Neural cell (in vitro differentiated cells): ENCODE results near the gene OR9A2. TPM values are rescaled to one million over a fixed set of nuclear protein-coding genes. Genes with fewer than 3 reads are reported as not detected.

Source experiments
- H2AFZ ChIP-seq: fragments of 200-600, 300-800 bp; sonication (generic), shearing (Covaris generic); 2 replicates; pipeline ENCODE4 v1.6.0; 2014; ENCODE audit warnings: low read depth, mild to moderate bottlenecking, antibody characterized with exemption, low read length, moderate library complexity
- H3F3A ChIP-seq: fragments of 200-600 bp; shearing (Covaris generic); 2 replicates; pipeline ENCODE4 v1.6.1; 2016; ENCODE audit warnings: mild to moderate bottlenecking, moderate library complexity, mixed read lengths, antibody characterized with exemption, low read length; ENCODE audit not compliant: insufficient read depth, poor library complexity, severe bottlenecking
- H3K27ac ChIP-seq: fragments of 200-600, 300-800 bp; sonication (generic), shearing (Covaris generic); 2 replicates; pipeline ENCODE4 v1.5.1; 2014; ENCODE audit warnings: mild to moderate bottlenecking, low read length, moderate library complexity
- H3K27me3 ChIP-seq: fragments of 300-800, 200-600 bp; sonication (generic), shearing (Covaris generic); 2 replicates; pipeline ENCODE4 v1.6.0; 2014; ENCODE audit warnings: mild to moderate bottlenecking, low read depth, low read length, moderate library complexity; ENCODE audit not compliant: insufficient read depth
- H3K36me3 ChIP-seq: fragments of 300-800, 200-600 bp; sonication (generic), shearing (Covaris generic); 2 replicates; pipeline ENCODE4 v1.5.1; 2014; ENCODE audit warnings: mild to moderate bottlenecking, antibody characterized with exemption, low read length, moderate library complexity; ENCODE audit not compliant: insufficient read depth
- H3K4me2 ChIP-seq: fragments of 300-800, 200-600 bp; sonication (generic), shearing (Covaris generic); 2 replicates; pipeline ENCODE4 v1.6.0; 2014; ENCODE audit warnings: mild to moderate bottlenecking, low read length
- H3K4me3 ChIP-seq: fragments of 300-800, 200-600 bp; sonication (generic), shearing (Covaris generic); 2 replicates; pipeline ENCODE4 v1.5.1; 2014; ENCODE audit warnings: mild to moderate bottlenecking, low read length, moderate library complexity
- H3K79me2 ChIP-seq: fragments of 200-600 bp; shearing (Covaris generic); replicated peaks from 2 replicates; pipeline ENCODE4 v1.6.0; 2014; ENCODE audit warnings: mild to moderate bottlenecking, low read length, moderate library complexity; ENCODE audit not compliant: insufficient read depth
- H3K9ac ChIP-seq: fragments of 300-800, 200-600 bp; sonication (generic), shearing (Covaris generic); 2 replicates; pipeline ENCODE4 v1.6.1; 2016; ENCODE audit warnings: mild to moderate bottlenecking, low read length, mixed read lengths
- H3K9me2 ChIP-seq: fragments of 200-600 bp; shearing (Covaris generic); 2 replicates; pipeline ENCODE4 v1.6.1; 2016; ENCODE audit warnings: mild to moderate bottlenecking, low read length, mixed read lengths; ENCODE audit not compliant: insufficient read depth
- H3K9me3 ChIP-seq: fragments of 200-600, 300-800 bp; sonication (generic), shearing (Covaris generic); 2 replicates; pipeline ENCODE4 v1.6.1; 2016; ENCODE audit warnings: mild to moderate bottlenecking, mixed run types, low read length, moderate library complexity, mixed read lengths
- H4K20me1 ChIP-seq: fragments of 200-600 bp; shearing (Covaris generic); 2 replicates; pipeline ENCODE4 v1.6.1; 2016; ENCODE audit warnings: mild to moderate bottlenecking, mixed run types; ENCODE audit not compliant: insufficient read depth
- CTCF ChIP-seq: fragments of 450-650 bp; IDR thresholded peaks from 2 replicates; pipeline ENCODE4 v1.5.1; 2014; ENCODE audit warnings: antibody characterized with exemption, mild to moderate bottlenecking, moderate library complexity; ENCODE audit not compliant: poor library complexity, severe bottlenecking
- EP300 ChIP-seq: fragments of 450-650 bp; conservative IDR thresholded peaks from 2 replicates; pipeline ENCODE4 v1.6.1; 2014; ENCODE audit warnings: antibody characterized with exemption, mild to moderate bottlenecking, moderate library complexity; ENCODE audit not compliant: poor library complexity, severe bottlenecking
- EZH2 ChIP-seq: fragments of 200-600, 300-800 bp; shearing (Covaris generic), sonication (generic); IDR thresholded peaks from 2 replicates; pipeline ENCODE4 v1.6.1; 2014; ENCODE audit warnings: antibody characterized with exemption, low read length, borderline replicate concordance, mild to moderate bottlenecking; ENCODE audit not compliant: insufficient read depth, poor library complexity, severe bottlenecking
- MXI1 ChIP-seq: fragments of 450-650 bp; conservative IDR thresholded peaks from 2 replicates; pipeline ENCODE4 v1.6.1; 2014; ENCODE audit warnings: antibody characterized with exemption, mild to moderate bottlenecking; ENCODE audit not compliant: poor library complexity, severe bottlenecking
- POLR2AphosphoS5 ChIP-seq: IDR thresholded peaks from 2 replicates; pipeline ENCODE4 v1.6.1; 2012
- RAD21 ChIP-seq: fragments of 450-650 bp; conservative IDR thresholded peaks from 2 replicates; pipeline ENCODE4 v1.6.1; 2014; ENCODE audit warnings: antibody characterized with exemption, mild to moderate bottlenecking, moderate library complexity
- SMC3 ChIP-seq: fragments of 450-650 bp; conservative IDR thresholded peaks from 2 replicates; pipeline ENCODE4 v1.6.1; 2014; ENCODE audit warnings: antibody characterized with exemption, mild to moderate bottlenecking, moderate library complexity; ENCODE audit not compliant: poor library complexity
- TAF1 ChIP-seq: IDR thresholded peaks from 2 replicates; pipeline ENCODE4 v1.6.1; 2012; ENCODE audit warnings: low read depth
- polyA plus RNA-seq: library from polyadenylated mRNA; depleted of rRNA; stranded (reverse); fragments of >200 nt; gene quantifications from 2 replicates; pipeline ENCODE4 v1.2.3, GENCODE V29; 2014
- TF ChIP-seq, protein P1 (sequence below): IDR thresholded peaks from 2 replicates; pipeline ENCODE4 v1.6.1; 2012; ENCODE audit warnings: borderline replicate concordance

Gene OR9A2
- polyA plus RNA-seq, 1 donor from 2014 or later = not detected

- H2AFZ ChIP-seq = no peak overlapping the region
- H4K20me1 ChIP-seq = no peaks in the 10 kb centered on the region
- no peaks in the 10 kb centered on the region for H3K9me3 ChIP-seq
- H3K9ac ChIP-seq = no peak overlapping the region
- H3F3A ChIP-seq = no peaks in the 10 kb centered on the region
- TF ChIP-seq, protein P1, sequence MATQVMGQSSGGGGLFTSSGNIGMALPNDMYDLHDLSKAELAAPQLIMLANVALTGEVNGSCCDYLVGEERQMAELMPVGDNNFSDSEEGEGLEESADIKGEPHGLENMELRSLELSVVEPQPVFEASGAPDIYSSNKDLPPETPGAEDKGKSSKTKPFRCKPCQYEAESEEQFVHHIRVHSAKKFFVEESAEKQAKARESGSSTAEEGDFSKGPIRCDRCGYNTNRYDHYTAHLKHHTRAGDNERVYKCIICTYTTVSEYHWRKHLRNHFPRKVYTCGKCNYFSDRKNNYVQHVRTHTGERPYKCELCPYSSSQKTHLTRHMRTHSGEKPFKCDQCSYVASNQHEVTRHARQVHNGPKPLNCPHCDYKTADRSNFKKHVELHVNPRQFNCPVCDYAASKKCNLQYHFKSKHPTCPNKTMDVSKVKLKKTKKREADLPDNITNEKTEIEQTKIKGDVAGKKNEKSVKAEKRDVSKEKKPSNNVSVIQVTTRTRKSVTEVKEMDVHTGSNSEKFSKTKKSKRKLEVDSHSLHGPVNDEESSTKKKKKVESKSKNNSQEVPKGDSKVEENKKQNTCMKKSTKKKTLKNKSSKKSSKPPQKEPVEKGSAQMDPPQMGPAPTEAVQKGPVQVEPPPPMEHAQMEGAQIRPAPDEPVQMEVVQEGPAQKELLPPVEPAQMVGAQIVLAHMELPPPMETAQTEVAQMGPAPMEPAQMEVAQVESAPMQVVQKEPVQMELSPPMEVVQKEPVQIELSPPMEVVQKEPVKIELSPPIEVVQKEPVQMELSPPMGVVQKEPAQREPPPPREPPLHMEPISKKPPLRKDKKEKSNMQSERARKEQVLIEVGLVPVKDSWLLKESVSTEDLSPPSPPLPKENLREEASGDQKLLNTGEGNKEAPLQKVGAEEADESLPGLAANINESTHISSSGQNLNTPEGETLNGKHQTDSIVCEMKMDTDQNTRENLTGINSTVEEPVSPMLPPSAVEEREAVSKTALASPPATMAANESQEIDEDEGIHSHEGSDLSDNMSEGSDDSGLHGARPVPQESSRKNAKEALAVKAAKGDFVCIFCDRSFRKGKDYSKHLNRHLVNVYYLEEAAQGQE = no peak
- TF ChIP-seq EZH2 (no peak), RAD21 (no peak), TAF1 (no peak), CTCF (no peak), SMC3 (no peak), EP300 (no peak), MXI1 (no peak), POLR2AphosphoS5 (no peak)
- H3K79me2 ChIP-seq = no peaks in the 10 kb centered on the region
- H3K4me3 ChIP-seq = no peak overlapping the region
- H3K4me2 ChIP-seq = no peak overlapping the region
- H3K36me3 ChIP-seq = no peaks in the 10 kb centered on the region
- H3K9me2 ChIP-seq = no peaks in the 10 kb centered on the region
- H3K27ac ChIP-seq = no peak overlapping the region
- no peaks in the 10 kb centered on the region for H3K27me3 ChIP-seq
These were observed 28.8 kb upstream of the OR9A2 start for GRCh38 chr7:143055754-143056153.

DNA sequence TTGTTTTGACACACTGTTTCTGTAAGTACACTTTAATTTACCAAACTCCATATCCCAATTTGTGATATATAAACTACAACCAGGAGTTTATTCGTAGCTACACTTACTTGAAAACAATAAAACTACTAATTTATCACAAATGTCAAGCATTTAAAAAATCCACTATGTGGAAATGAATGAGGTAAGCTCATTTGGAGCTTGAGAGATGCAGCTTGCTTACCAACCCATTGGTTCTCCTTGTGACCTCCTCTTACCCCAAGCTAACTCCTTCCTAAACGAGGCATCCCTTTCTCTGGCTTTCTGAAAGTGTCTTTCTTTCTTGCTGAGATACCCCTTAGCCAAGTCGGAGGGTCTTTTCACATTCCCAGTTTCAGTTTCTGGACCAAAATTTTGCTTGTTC lies 27.7 kb upstream of the OR9A2 start:
- H3K4me3 ChIP-seq = no peak overlapping the region
- no peak overlapping the region for H3K27ac ChIP-seq
- no peak overlapping the region for H3K9ac ChIP-seq
- no peaks in the 10 kb centered on the region for H3K9me2 ChIP-seq
- no peak overlapping the region for H3K4me2 ChIP-seq
- no peak overlapping the region for H2AFZ ChIP-seq
- TF ChIP-seq POLR2AphosphoS5 (no peak), CTCF (no peak), TAF1 (no peak), MXI1 (no peak)
- no peaks in the 10 kb centered on the region for H3K79me2 ChIP-seq
- no peaks in the 10 kb centered on the region for H4K20me1 ChIP-seq
- H3K27me3 ChIP-seq = no peaks in the 10 kb centered on the region
- H3F3A ChIP-seq = no peaks in the 10 kb centered on the region
- H3K36me3 ChIP-seq = no peaks in the 10 kb centered on the region
- H3K9me3 ChIP-seq = no peaks in the 10 kb centered on the region
